ENCODE results near the gene C16orf96.

C16orf96 gene

GRCh38 chr16:4525634-4526277 is 30.4 kb upstream of the C16orf96 start:
- no peak for DNase-seq (ENCODE audit: low spot score)

GRCh38 chr16:4529085-4530060 is 26.8 kb upstream of the C16orf96 start:
- DNase-seq (ENCODE audit: low spot score): peak; percentile 18

GRCh38 chr16:4531811-4532210 is 24.3 kb upstream of the C16orf96 start:
- DNase-seq (ENCODE audit: low spot score): no peak

- no peak for DNase-seq (ENCODE audit: low spot score)
Observed at GRCh38 chr16:4532238-4532637, 23.9 kb upstream of the C16orf96 start.

- DNase-seq (ENCODE audit: low spot score): no peak
Observed at GRCh38 chr16:4533490-4533889, 22.6 kb upstream of the C16orf96 start.

- DNase-seq (ENCODE audit: low spot score): no peak
Observed at GRCh38 chr16:4534151-4534790, 21.9 kb upstream of the C16orf96 start.

GRCh38 chr16:4535627-4536108 is 20.5 kb upstream of the C16orf96 start:
- no peak for DNase-seq (ENCODE audit: low spot score)

GRCh38 chr16:4536391-4537106 is 19.6 kb upstream of the C16orf96 start:
- no peak for DNase-seq (ENCODE audit: low spot score)

- no peak for DNase-seq (ENCODE audit: low spot score)
Observed at GRCh38 chr16:4537376-4538343, 18.5 kb upstream of the C16orf96 start.

GRCh38 chr16:4538350-4539235 is 17.5 kb upstream of the C16orf96 start, which contains the start of gene CDIP1:
TSS of gene CDIP1 (minus strand) at chr16:4538773. CDS start at chr16:4514130, 24,643 bp downstream.
- peak; percentile 95 for DNase-seq (ENCODE audit: low spot score)

GRCh38 chr16:4539716-4540284 is 16.3 kb upstream of the C16orf96 start:
- DNase-seq (ENCODE audit: low spot score): no peak

GRCh38 chr16:4544473-4544872 is 11.7 kb upstream of the C16orf96 start:
- DNase-seq (ENCODE audit: low spot score): no peak

GRCh38 chr16:4548124-4548523 is 8.0 kb upstream of the C16orf96 start:
- DNase-seq (ENCODE audit: low spot score): no peak

GRCh38 chr16:4550591-4550990 is 5.5 kb upstream of the C16orf96 start:
- peak; percentile 34 for DNase-seq (ENCODE audit: low spot score)

GRCh38 chr16:4552541-4552940 is 3.6 kb upstream of the C16orf96 start:
- no peak for DNase-seq (ENCODE audit: low spot score)

- DNase-seq (ENCODE audit: low spot score): no peak
Observed at GRCh38 chr16:4556580-4556979, 440 bp downstream of the C16orf96 start.

- DNase-seq (ENCODE audit: low spot score): no peak
Observed at GRCh38 chr16:4557973-4558372, 1.8 kb downstream of the C16orf96 start.

- no peak for DNase-seq (ENCODE audit: low spot score)
Observed at GRCh38 chr16:4561596-4561995, 5.5 kb downstream of the C16orf96 start.

- no peak for DNase-seq (ENCODE audit: low spot score)
Observed at GRCh38 chr16:4564661-4565267, 8.6 kb downstream of the C16orf96 start.
